ENCODE results near the gene RPL36A. TPM values are rescaled to one million over a fixed set of nuclear protein-coding genes. Genes with fewer than 3 reads are reported as not detected.

Gene RPL36A
- total RNA-seq, 6 donors from 2014 or later: 165 to 641 (median 228) TPM

- Histone ChIP-seq H3K27me3 (no peaks in the 10 kb centered on the region), H3K36me3 (peaks cover 0 to 4% (median 0%) of the 10 kb centered on the region in 4 donors), H3K4me1 (peaks cover 0 to 5% (median 2%) of the 10 kb centered on the region in 4 donors), H3K9me3 (no peaks in the 10 kb centered on the region), H3K4me3 (no peak overlapping the region), H3K27ac (peak overlapping the region in 2 of 4 donors; percentile 91 to 96)
- no peak for ATAC-seq (ENCODE audit: low FRiP score in 2 of 2)
- no peak for DNase-seq
- TF ChIP-seq POLR2AphosphoS5 (IDR thresholded peaks at IDR 0.05) (no peak), POLR2A (IDR thresholded peaks at IDR 0.05) (no peak), EP300 (IDR thresholded peaks at IDR 0.05) (no peak)
- TF ChIP-seq, protein P1, sequence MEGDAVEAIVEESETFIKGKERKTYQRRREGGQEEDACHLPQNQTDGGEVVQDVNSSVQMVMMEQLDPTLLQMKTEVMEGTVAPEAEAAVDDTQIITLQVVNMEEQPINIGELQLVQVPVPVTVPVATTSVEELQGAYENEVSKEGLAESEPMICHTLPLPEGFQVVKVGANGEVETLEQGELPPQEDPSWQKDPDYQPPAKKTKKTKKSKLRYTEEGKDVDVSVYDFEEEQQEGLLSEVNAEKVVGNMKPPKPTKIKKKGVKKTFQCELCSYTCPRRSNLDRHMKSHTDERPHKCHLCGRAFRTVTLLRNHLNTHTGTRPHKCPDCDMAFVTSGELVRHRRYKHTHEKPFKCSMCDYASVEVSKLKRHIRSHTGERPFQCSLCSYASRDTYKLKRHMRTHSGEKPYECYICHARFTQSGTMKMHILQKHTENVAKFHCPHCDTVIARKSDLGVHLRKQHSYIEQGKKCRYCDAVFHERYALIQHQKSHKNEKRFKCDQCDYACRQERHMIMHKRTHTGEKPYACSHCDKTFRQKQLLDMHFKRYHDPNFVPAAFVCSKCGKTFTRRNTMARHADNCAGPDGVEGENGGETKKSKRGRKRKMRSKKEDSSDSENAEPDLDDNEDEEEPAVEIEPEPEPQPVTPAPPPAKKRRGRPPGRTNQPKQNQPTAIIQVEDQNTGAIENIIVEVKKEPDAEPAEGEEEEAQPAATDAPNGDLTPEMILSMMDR (IDR thresholded peaks at IDR 0.05): no peak
- 60 to 73% methylated on average over 2 of the region's 2 CpGs for WGBS, 2 donors
These were observed 28.7 kb downstream of the RPL36A start for GRCh38 chrX:101419489-101419888.

- Histone ChIP-seq H3K4me3 (no peak overlapping the region), H3K27me3 (no peaks in the 10 kb centered on the region), H3K36me3 (peaks cover 0 to 14% (median 0%) of the 10 kb centered on the region in 4 donors), H3K27ac (no peak overlapping the region), H3K9me3 (no peaks in the 10 kb centered on the region), H3K4me1 (no peaks in the 10 kb centered on the region)
- DNase-seq (no peak), ATAC-seq (ENCODE audit: low FRiP score in 2 of 2) (no peak)
- TF ChIP-seq, protein P1 (IDR thresholded peaks at IDR 0.05): no peak
- no peak for TF ChIP-seq EP300 (IDR thresholded peaks at IDR 0.05)
- 95 to 98% methylated on average over 2 of the region's 2 CpGs for WGBS, 2 donors
These were observed 37.1 kb downstream of the RPL36A start for GRCh38 chrX:101427954-101428353.

GRCh38 chrX:101429934-101430333 lies 39.1 kb downstream of the RPL36A start:
- Histone ChIP-seq H3K9me3 (no peaks in the 10 kb centered on the region), H3K27ac (no peak overlapping the region), H3K4me3 (no peak overlapping the region), H3K27me3 (no peaks in the 10 kb centered on the region), H3K4me1 (no peaks in the 10 kb centered on the region), H3K36me3 (peaks cover 0 to 10% (median 0%) of the 10 kb centered on the region in 4 donors)
- WGBS, 2 donors: 83 to 86% methylated on average over 1 of the region's 1 CpG
- ATAC-seq (ENCODE audit: low FRiP score in 2 of 2) (no peak), DNase-seq (no peak)
- no peak for TF ChIP-seq POLR2AphosphoS5 (IDR thresholded peaks at IDR 0.05)
- TF ChIP-seq EP300 (IDR thresholded peaks at IDR 0.05): no peak
- TF ChIP-seq, protein P1 (IDR thresholded peaks at IDR 0.05): no peak
- no peak for TF ChIP-seq POLR2A (IDR thresholded peaks at IDR 0.05)

DNA sequence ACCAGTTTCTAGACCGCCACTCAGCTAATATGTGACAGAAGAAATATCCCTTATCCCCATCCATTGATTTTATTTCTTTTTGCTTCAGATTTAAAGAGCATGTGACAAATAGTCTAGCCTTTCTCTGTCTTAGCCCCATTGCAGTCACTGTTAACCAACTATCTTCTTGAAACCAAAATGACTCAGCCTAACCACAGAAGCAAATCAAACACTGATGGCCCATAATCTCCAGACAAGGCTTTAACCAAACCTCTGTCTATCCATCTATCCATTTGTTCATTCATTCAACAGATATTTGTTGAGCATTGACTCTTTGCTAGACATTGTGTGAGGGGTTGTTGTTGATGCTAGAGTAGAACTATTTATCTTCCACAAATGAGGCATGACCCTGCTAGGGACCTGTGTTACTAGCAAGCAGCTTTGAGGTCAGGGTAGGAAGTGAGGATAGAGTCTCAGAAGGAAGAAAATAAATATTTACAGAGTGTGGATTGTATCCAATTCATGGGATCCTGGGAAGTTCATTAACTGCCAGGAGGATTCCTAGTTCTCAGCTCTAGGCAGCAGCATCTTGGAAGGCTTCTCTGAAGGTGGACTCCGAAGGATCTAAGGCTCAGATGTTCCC lies 39.8 kb downstream of the RPL36A start:
- no peak overlapping the region for H3K27ac ChIP-seq
- no peaks in the 10 kb centered on the region for H3K4me1 ChIP-seq
- TF ChIP-seq POLR2A (IDR thresholded peaks at IDR 0.05) (no peak), POLR2AphosphoS5 (IDR thresholded peaks at IDR 0.05) (no peak), EP300 (IDR thresholded peaks at IDR 0.05) (no peak)
- TF ChIP-seq, protein P1 (IDR thresholded peaks at IDR 0.05): no peak
- H3K4me3 ChIP-seq: no peak overlapping the region
- peaks cover 0 to 10% (median 0%) of the 10 kb centered on the region in 4 donors for H3K36me3 ChIP-seq
- ATAC-seq (ENCODE audit: low FRiP score in 2 of 2) (no peak), DNase-seq (no peak)
- H3K9me3 ChIP-seq: no peaks in the 10 kb centered on the region
- WGBS, 2 donors: 83 to 85% methylated on average over 2 of the region's 2 CpGs
- no peaks in the 10 kb centered on the region for H3K27me3 ChIP-seq

DNA sequence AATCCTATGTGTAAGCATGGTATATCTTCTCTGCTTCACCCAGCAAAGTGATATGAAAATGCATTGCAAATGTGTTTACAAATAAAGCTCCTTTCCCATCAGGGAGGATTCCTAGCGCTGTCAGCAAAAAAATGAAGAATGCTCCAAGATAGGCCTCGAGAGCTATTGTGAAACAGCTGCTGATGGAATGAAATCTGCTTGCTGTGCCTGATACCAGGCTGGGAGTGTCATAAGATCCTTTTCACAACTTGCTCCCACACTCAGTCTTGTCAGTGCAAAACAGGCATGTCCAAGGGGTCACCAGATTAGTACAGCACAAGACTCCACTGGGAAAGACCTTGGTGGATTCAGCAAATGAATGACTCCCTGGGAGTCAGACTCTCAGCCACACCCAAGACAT lies 51.3 kb downstream of the RPL36A start:
- Histone ChIP-seq H3K36me3 (peaks cover 0 to 26% (median 2%) of the 10 kb centered on the region in 4 donors), H3K4me3 (no peak overlapping the region), H3K4me1 (no peaks in the 10 kb centered on the region), H3K27ac (no peak overlapping the region), H3K27me3 (no peaks in the 10 kb centered on the region), H3K9me3 (no peaks in the 10 kb centered on the region)
- 80 to 100% methylated on average over 2 of the region's 2 CpGs for WGBS, 2 donors
- no peak for DNase-seq
- no peak for ATAC-seq (ENCODE audit: low FRiP score in 2 of 2)
- TF ChIP-seq POLR2A (IDR thresholded peaks at IDR 0.05) (no peak), POLR2AphosphoS5 (IDR thresholded peaks at IDR 0.05) (no peak), EP300 (IDR thresholded peaks at IDR 0.05) (no peak)
- TF ChIP-seq, protein P1 (IDR thresholded peaks at IDR 0.05): no peak

All from upper lobe of left lung (tissue), 6 donors.